Adipocyte (in vitro differentiated cells): Measurements from ENCODE around the gene EXOC8.
"Not testable (repeated sequence)": the region's sequence is repeated elsewhere in the genome, so short reads cannot be mapped to it uniquely, and the experiment has no call there.

Source experiments
- DNase-seq: peaks from one replicate; pipeline ENCODE4 v3.0.0-alpha.2; 2015; ENCODE audit warnings: low read depth
- H3K27me3 ChIP-seq: replicated peaks from 2 replicates; pipeline ENCODE4 v1.7.0; 2013; ENCODE audit warnings: mild to moderate bottlenecking, low read length, moderate library complexity; ENCODE audit not compliant: control insufficient read depth, insufficient read depth
- H3K36me3 ChIP-seq: 2 replicates; pipeline ENCODE4 v1.7.0; 2013; ENCODE audit warnings: low read length, mild to moderate bottlenecking, moderate library complexity; ENCODE audit not compliant: control insufficient read depth, insufficient read depth, severe bottlenecking
- H3K4me1 ChIP-seq: 2 replicates; pipeline ENCODE4 v1.7.0; 2013; ENCODE audit warnings: mild to moderate bottlenecking, low read length, moderate library complexity; ENCODE audit not compliant: control insufficient read depth, insufficient read depth
- H3K4me3 ChIP-seq: 2 replicates; pipeline ENCODE4 v1.7.0; 2013; ENCODE audit warnings: mild to moderate bottlenecking, low read length, moderate library complexity
- H3K9ac ChIP-seq: 2 replicates; pipeline ENCODE4 v1.7.0; 2013; ENCODE audit warnings: mild to moderate bottlenecking, low read length, moderate library complexity
- H3K9me3 ChIP-seq: 2 replicates; pipeline ENCODE4 v1.7.0; 2013; ENCODE audit warnings: mild to moderate bottlenecking, low read length, moderate library complexity; ENCODE audit not compliant: control insufficient read depth

Gene EXOC8

DNA sequence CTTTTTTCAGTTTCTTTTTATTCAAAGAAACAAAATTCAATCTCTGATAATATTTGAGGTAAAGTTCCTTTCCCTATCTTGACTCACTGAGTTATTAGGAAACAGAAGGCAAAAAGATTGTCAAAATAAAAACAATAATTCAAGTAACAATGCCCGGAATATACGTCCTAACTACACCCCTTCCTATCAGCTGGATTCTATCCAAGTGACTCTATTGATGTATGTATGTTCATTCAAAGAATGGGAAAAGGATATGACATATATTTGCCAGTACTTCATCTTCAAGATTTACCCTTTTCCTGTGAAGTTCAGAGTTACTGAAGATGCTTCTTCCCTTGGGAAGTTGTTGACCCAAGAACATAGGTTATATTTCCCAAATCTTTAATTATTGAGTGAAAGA is 14.2 kb upstream of the EXOC8 start:
- peaks cover 57% of the 10 kb centered on the region for H3K36me3 ChIP-seq
- no peak for DNase-seq

DNA sequence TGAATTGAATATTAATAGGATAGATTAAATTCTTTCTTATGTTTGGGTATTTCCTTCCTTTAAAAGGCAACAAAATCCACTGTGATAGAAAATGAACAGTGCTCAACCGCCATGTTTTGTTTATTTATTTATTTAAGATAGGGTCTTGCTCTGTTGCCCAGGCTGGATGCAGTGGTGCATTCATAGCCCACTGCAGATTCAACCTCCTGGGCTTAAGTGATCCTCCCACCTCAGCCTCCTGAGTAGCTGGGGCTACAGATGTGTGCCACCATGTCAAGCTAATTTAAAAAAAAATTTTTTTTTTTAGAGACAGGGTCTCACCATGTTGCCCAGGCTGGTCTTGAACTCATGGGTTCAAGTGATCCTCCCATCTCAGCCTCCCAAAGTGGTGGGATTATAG is 11.2 kb upstream of the EXOC8 start:
- not testable (repeated sequence) for H3K9me3 ChIP-seq, H3K27me3 ChIP-seq, H3K4me3 ChIP-seq, H3K9ac ChIP-seq, H3K4me1 ChIP-seq, DNase-seq
- H3K36me3 ChIP-seq = peaks cover 63% of the 10 kb centered on the region

More for the DNA sequence above, 14.2 kb upstream of the EXOC8 start:
- Histone ChIP-seq H3K4me1 (no peaks in the 10 kb centered on the region), H3K27me3 (no peaks in the 10 kb centered on the region), H3K9ac (no peak overlapping the region), H3K4me3 (no peak overlapping the region), H3K9me3 (no peaks in the 10 kb centered on the region)

GRCh38 chr1:231348442-231348841 is 10.8 kb upstream of the EXOC8 start:
- no peak for DNase-seq
- Histone ChIP-seq H3K36me3 (peaks cover 64% of the 10 kb centered on the region), H3K9me3 (no peaks in the 10 kb centered on the region), H3K4me1 (peaks cover 3% of the 10 kb centered on the region), H3K27me3 (no peaks in the 10 kb centered on the region), H3K9ac (no peak overlapping the region), H3K4me3 (no peak overlapping the region)

GRCh38 chr1:231347961-231348360 is 10.3 kb upstream of the EXOC8 start:
- H3K36me3 ChIP-seq = peaks cover 64% of the 10 kb centered on the region
- H3K9me3 ChIP-seq = no peaks in the 10 kb centered on the region

GRCh38 chr1:231340328-231341013 is 2.8 kb upstream of the EXOC8 start:
- Histone ChIP-seq H3K9me3 (no peaks in the 10 kb centered on the region), H3K9ac (no peak overlapping the region), H3K36me3 (peaks cover 11% of the 10 kb centered on the region), H3K4me3 (no peak overlapping the region), H3K4me1 (peaks cover 35% of the 10 kb centered on the region), H3K27me3 (no peaks in the 10 kb centered on the region)
- DNase-seq = peak; percentile 39

More at GRCh38 chr1:231347961-231348360, 10.3 kb upstream of the EXOC8 start:
- Histone ChIP-seq H3K9ac (no peak overlapping the region), H3K4me1 (peaks cover 8% of the 10 kb centered on the region), H3K4me3 (no peak overlapping the region), H3K27me3 (no peaks in the 10 kb centered on the region)
- DNase-seq = no peak

- Histone ChIP-seq H3K9me3 (no peaks in the 10 kb centered on the region), H3K9ac (peak within 1 kb of the TSS; percentile 90), H3K4me1 (peaks cover 50% of the 10 kb centered on the region), H3K4me3 (peak within 1 kb of the TSS; percentile 89), H3K36me3 (peaks cover 6% of the 10 kb centered on the region), H3K27me3 (no peaks in the 10 kb centered on the region)
- DNase-seq = peak; percentile 51
These were observed 847 bp upstream of the EXOC8 start, which contains the start of gene SPRTN for GRCh38 chr1:231338270-231339128. TSS of gene SPRTN (plus strand) at chr1:231338293. CDS start at chr1:231338384, 91 bp downstream.

GRCh38 chr1:231337043-231337471 is 595 bp downstream of the EXOC8 start:
- H3K4me1 ChIP-seq = peaks cover 53% of the 10 kb centered on the region
- peak; percentile 61 for DNase-seq
- no peaks in the 10 kb centered on the region for H3K9me3 ChIP-seq
- peak overlapping the region; percentile 89 for H3K4me3 ChIP-seq
- peak overlapping the region; percentile 90 for H3K9ac ChIP-seq
- no peaks in the 10 kb centered on the region for H3K27me3 ChIP-seq
- H3K36me3 ChIP-seq = no peaks in the 10 kb centered on the region

DNA sequence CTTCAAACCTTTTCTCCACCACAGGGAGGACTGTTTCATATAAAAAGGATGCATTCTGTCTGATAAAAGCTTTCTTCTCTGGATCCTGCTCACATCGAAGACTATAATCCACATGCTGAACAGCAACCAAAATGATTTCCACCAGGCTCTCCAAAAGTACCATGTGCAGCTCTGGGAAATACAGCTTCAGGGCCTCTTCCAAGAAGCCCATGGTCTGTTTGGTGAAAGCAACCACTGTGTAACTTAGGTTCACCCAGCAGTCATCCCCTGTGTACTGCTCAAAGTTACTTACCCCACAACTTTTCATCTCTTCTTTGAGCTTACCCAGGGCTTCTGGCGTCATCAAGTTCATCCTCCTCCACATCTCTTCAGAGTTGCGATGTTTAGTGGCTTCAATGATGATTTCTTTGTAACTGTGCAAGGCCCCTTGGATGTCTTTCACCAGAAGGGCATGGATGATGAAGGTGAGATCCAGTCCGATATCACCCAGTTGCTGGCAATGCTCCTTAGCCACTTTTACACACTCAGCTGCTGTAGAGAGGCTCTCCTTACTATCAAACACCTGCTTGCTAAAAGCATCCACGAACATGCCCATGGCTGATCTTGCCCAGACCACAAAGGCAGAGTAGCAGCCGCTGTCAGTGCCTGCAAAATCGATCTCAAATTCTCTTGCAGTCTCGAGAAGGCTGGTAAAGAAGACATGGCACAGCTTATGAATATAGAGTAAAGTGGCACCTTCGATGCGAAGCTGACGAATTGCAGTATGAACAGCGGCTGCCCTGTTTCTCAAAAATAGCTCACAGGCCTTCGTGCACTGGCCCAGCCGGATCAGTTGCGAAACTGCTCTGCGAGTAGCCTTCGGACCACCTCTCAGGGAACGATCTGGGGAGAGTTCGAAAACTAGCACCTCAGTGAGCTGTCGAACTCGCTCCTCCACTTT is 1.7 kb downstream of the EXOC8 start:
- peak; percentile 16 for DNase-seq
- Histone ChIP-seq H3K4me1 (peaks cover 53% of the 10 kb centered on the region), H3K27me3 (no peaks in the 10 kb centered on the region), H3K4me3 (peak overlapping the region; percentile 89), H3K9ac (peak overlapping the region; percentile 90), H3K9me3 (no peaks in the 10 kb centered on the region), H3K36me3 (peaks cover 6% of the 10 kb centered on the region)

DNA sequence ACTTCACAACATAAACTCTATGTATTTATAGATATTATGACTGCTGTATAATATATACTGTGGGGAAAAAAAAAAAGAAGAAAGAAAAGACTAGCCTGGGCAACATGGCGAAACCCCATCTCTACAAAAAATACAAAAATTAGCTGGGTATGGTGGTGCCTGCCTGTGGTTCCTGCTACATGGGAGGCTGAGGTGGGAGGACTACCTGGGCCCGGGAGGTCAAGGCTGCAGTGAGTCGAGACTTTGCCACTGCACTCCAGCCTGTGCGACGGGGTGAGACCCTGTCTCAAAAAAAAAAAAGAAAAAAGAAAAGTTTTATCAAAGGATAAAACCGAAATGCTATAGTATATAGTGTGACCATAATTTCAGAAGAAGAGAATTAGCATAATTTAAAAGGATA is 2.7 kb downstream of the EXOC8 start:
- DNase-seq = no peak
- peaks cover 6% of the 10 kb centered on the region for H3K36me3 ChIP-seq
- peak overlapping the region; percentile 89 for H3K4me3 ChIP-seq
- no peaks in the 10 kb centered on the region for H3K9me3 ChIP-seq
- no peaks in the 10 kb centered on the region for H3K27me3 ChIP-seq
- H3K9ac ChIP-seq = peak overlapping the region; percentile 9
- H3K4me1 ChIP-seq = peaks cover 53% of the 10 kb centered on the region

GRCh38 chr1:231334079-231334666 is 3.5 kb downstream of the EXOC8 start:
- Histone ChIP-seq H3K4me1 (peaks cover 46% of the 10 kb centered on the region), H3K9me3 (no peaks in the 10 kb centered on the region), H3K9ac (peak overlapping the region; percentile 9), H3K4me3 (peak overlapping the region; percentile 89), H3K27me3 (no peaks in the 10 kb centered on the region), H3K36me3 (peaks cover 6% of the 10 kb centered on the region)
- peak; percentile 9 for DNase-seq
